GM19238 (cell line): ENCODE results near the gene OLFM1.

Experiments used
- DNase-seq: peaks from one replicate; pipeline ENCODE4 v3.0.0; 2011; ENCODE audit warnings: low spot score; ENCODE audit not compliant: insufficient read length

Gene OLFM1

GRCh38 chr9:135169709-135170226, 82.3 kb downstream of the OLFM1 start:
- no peak for DNase-seq

DNA sequence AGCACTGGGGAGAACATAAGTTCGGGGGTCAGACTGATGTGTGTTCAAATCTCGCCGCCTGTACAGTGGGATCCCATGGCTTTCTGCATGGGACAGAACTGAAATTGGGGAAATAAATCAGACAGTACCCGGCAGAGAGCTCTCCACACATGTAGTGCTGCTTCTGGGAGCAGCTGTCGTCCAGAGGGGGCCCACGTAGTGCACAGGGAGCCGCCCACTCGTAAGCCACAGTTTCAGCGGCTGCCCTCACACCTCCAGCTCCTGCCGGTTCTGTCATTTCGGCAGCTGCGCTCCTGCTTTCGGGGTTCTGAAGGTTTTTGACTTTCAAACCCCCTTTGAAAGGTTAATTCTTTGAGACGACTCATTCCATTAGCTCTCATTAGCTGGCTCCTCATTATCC, 83.1 kb downstream of the OLFM1 start:
- no peak for DNase-seq
